Measurements from ENCODE around the gene MSANTD3. TPM values are rescaled to one million over a fixed set of nuclear protein-coding genes. Genes with fewer than 3 reads are reported as not detected.

MSANTD3 gene
- total and polyA plus RNA-seq, 2 of the 13 experiments (the other 11 are each of a cell fraction or from before 2014, with no cell fraction given), result 10.1 to 19.2 TPM

GRCh38 chr9:100466171-100466828 is 39.4 kb downstream of the MSANTD3 start (continued):
- TF ChIP-seq ZBTB37 (CRISPR knock-in tag; IDR thresholded peaks at IDR 0.05) (0 out of 2 replicates have a peak, but pooled peaks have one; percentile 12), TAF1 (CRISPR knock-in tag; IDR thresholded peaks at IDR 0.05) (no peak), PRDM10 (CRISPR knock-in tag; IDR thresholded peaks at IDR 0.05; ENCODE audit: low read depth) (no peak), MYC (CRISPR knock-in tag; IDR thresholded peaks at IDR 0.05; ENCODE audit: borderline replicate concordance) (no peak)

DNA sequence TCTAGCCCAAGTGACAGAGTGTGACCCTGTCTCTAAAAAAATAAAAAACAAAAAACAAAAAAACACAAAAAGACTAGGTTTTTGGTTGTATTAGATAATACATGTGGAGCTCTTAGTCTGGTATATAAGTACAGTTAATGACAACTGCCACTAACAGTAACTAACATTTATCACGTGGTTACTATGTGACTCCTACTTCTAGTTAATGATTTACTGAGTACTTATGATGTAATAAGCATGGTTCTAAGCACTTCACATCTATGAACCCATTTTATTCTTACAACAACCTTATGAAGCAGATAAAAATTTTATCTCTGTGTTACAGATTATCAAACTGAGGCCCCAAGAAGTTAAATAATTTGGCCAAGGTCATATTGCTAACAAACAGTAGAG is 39.9 kb downstream of the MSANTD3 start:
- intact Hi-C loops (cut with micrococcal nuclease; ENCODE audit: unreplicated experiment), result loop anchor here (2.0 kb wide), 1 partner anchor 38 kb away; no protein-coding TSS in a partner anchor
- TF ChIP-seq MIXL1 (CRISPR knock-in tag; IDR thresholded peaks at IDR 0.05) (no peak), CREB1 (IDR thresholded peaks at IDR 0.05) (0 out of 2 replicates have a peak, but pooled peaks have one; percentile 30), CREB1 (CRISPR knock-in tag; IDR thresholded peaks at IDR 0.05) (no peak), DRAP1 (CRISPR knock-in tag; IDR thresholded peaks at IDR 0.05) (no peak), SALL2 (CRISPR knock-in tag; IDR thresholded peaks at IDR 0.05) (no peak), HNRNPUL1 (IDR thresholded peaks at IDR 0.05; ENCODE audit: low read depth, low read length) (0 out of 2 replicates have a peak, but pooled peaks have one; percentile 51), ZNF367 (CRISPR knock-in tag; IDR thresholded peaks at IDR 0.05; ENCODE audit: borderline replicate concordance) (no peak), USF2 (IDR thresholded peaks at IDR 0.05; ENCODE audit: low read depth, low read length) (no peak), USF2 (CRISPR knock-in tag; IDR thresholded peaks at IDR 0.05; ENCODE audit: borderline replicate concordance) (peak; percentile 44; the same call in 1 of the 2 replicates), MBD4 (IDR thresholded peaks at IDR 0.05; ENCODE audit: borderline replicate concordance, low read length) (no peak), RAD51 (IDR thresholded peaks at IDR 0.05; ENCODE audit: borderline replicate concordance) (peak; percentile 46; the same call in 1 of the 2 replicates)

More for the DNA sequence above, 39.9 kb downstream of the MSANTD3 start:
- Histone ChIP-seq H3K27me3 (ENCODE audit: control insufficient read depth in 1 of 2, insufficient read depth in 2 of 2, low read length in 2 of 2) (no peaks in the 10 kb centered on the region), H3K4me1 (ENCODE audit: insufficient read depth, low read length) (peaks cover 38% of the 10 kb centered on the region), H3K4me2 (ENCODE audit: low read depth, low read length) (peak overlapping the region; percentile 32), H3K4me3 (replicated peaks in 1 of 3; ENCODE audit: insufficient read depth in 1 of 3, low read depth in 2 of 3, low read length in 3 of 3) (no peak overlapping the region), H3K9ac (ENCODE audit: insufficient read depth, low read depth, low read length) (no peak overlapping the region), H3K27ac (ENCODE audit: extremely low read length, insufficient read depth, low read length) (peak overlapping the region; percentile 59), H3K9me3 (ENCODE audit: low read length) (no peaks in the 10 kb centered on the region), H4K20me1 (ENCODE audit: insufficient read depth, low read length) (no peaks in the 10 kb centered on the region), H3K36me3 (replicated peaks in 1 of 2; ENCODE audit: control insufficient read depth in 1 of 2, insufficient read depth in 2 of 2, low read length in 2 of 2) (no peaks in the 10 kb centered on the region), H3K79me2 (ENCODE audit: insufficient read depth, low read length) (no peaks in the 10 kb centered on the region), H2AFZ (ENCODE audit: low read length) (no peak overlapping the region)
- FAIRE-seq (no peak), ATAC-seq (peak; percentile 18), DNase-seq (ENCODE audit: low spot score) (no peak)
- 3% methylated on average over 1 of the region's 1 CpG for WGBS (ENCODE audit: low lambda C conversion rate)
- in situ Hi-C loops (cut with HindIII; ENCODE audit: extremely low pct_ligation_motif_present, low pct_unique_long_range_greater_than_20kb), result no loop called here
- ChIA-PET POLR2A (interaction anchor here (1.4 to 1.5 kb wide), 2 partner anchors 55 to 114 kb away, joined by 3 to 4 read pairs; partner anchors contain the start of gene TEX10), CTCF (ENCODE audit: low intra/inter-chr PET ratio, low total read pairs) (no interaction called here)
- no TSS peak for BruUV-seq (replicated peaks)
